GM15510 (cell line): ENCODE results near the gene C6.

Experiments used
- POLR2A ChIP-seq: IDR thresholded peaks from 3 replicates; pipeline ENCODE4 v1.6.1; 2011; ENCODE audit warnings: borderline replicate concordance; ENCODE audit not compliant: insufficient read length; ENCODE audit errors: extremely low read depth

Gene C6

DNA sequence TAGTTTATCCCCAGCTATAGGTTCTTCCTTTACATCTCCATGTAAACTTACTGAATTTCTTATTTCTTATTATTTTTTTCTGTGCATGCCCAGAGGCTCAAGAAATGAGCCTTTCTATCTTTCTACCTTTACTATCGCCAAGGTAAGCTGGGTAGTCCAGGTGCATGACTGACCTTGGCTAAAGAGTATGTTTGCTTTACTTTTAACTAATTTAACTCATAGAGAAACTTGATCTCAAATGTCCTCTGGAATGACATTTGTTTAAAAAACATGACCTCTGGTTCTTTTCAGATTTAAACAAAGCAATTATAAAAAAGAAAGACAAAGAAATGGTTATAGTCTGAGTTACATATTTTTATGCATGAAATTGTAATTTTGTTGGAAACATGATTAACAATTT lies 397 bp downstream of the C6 start:
- no peak for TF ChIP-seq POLR2A

GRCh38 chr5:41211417-41211816 lies 1.9 kb downstream of the C6 start:
- TF ChIP-seq POLR2A = no peak

GRCh38 chr5:41203033-41203432 lies 10.3 kb downstream of the C6 start:
- TF ChIP-seq POLR2A = no peak

GRCh38 chr5:41201082-41201772 lies 12.1 kb downstream of the C6 start:
- no peak for TF ChIP-seq POLR2A

DNA sequence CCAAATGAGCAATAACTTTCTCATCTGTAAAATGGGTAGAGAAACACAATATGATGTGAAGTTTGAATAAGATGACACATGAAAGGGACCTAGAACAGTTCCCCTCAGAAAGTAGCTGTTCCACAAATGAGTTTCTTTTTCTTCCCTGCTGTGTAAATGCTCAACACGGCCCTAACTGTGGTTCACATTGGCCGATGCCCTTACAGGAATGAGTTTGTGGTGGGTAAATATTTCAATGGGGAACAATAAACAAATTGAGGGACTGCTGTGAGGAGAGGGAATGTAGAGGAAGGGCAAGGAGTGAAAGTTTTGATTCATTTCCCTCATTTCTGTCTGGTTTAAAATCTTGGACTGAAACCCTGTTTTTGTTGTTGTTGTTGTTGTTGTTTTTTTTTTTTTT lies 12.8 kb downstream of the C6 start:
- TF ChIP-seq POLR2A = no peak

DNA sequence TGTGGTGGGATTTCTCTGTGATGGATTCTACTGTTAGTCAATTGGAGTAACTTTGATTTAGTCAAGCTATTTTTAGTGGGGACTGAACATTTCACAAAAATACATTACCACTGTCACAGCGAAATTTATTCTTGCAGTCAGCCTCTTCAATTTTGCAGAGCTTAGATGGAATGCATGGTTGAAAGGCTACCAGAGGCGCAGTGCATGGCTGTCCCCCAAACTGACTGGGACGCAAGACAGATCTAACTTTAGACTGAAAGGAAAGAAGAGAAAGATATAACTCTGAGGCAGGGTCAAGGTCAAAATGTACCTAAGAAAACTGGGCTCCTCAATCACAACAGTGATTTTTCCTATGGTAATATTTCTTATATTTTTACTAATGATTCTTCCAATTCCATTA lies 13.7 kb downstream of the C6 start:
- no peak for TF ChIP-seq POLR2A

GRCh38 chr5:41196197-41196596 lies 17.1 kb downstream of the C6 start:
- TF ChIP-seq POLR2A = no peak

- no peak for TF ChIP-seq POLR2A
Measured at GRCh38 chr5:41195228-41195627, 18.1 kb downstream of the C6 start.

- no peak for TF ChIP-seq POLR2A
Measured at GRCh38 chr5:41194339-41194738, 19.0 kb downstream of the C6 start.

- no peak for TF ChIP-seq POLR2A
Measured at GRCh38 chr5:41193456-41194205, 19.7 kb downstream of the C6 start.

DNA sequence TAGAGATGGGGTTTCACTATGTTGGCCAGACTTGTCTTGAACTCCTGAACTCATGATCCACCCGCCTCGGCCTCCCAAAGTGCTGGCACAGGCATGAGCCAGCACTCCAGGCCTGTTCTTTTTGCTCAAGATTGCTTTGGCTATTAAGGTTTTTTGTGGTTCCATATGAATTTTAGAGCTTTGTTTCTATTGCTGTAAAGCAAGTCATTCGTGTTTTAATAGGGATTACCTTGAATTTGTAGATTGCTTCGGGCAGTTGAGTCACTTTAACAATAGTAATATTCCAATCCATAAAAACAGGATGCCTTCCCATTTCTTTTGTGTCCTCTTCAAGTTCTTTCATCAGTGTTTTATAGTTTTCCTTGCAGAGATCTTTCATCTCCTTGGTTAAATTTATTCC lies 22.1 kb downstream of the C6 start:
- TF ChIP-seq POLR2A = no peak

- TF ChIP-seq POLR2A = no peak
Measured at GRCh38 chr5:41186143-41186542, 27.2 kb downstream of the C6 start.

- TF ChIP-seq POLR2A = no peak
Measured at GRCh38 chr5:41182666-41183065, 30.7 kb downstream of the C6 start.

DNA sequence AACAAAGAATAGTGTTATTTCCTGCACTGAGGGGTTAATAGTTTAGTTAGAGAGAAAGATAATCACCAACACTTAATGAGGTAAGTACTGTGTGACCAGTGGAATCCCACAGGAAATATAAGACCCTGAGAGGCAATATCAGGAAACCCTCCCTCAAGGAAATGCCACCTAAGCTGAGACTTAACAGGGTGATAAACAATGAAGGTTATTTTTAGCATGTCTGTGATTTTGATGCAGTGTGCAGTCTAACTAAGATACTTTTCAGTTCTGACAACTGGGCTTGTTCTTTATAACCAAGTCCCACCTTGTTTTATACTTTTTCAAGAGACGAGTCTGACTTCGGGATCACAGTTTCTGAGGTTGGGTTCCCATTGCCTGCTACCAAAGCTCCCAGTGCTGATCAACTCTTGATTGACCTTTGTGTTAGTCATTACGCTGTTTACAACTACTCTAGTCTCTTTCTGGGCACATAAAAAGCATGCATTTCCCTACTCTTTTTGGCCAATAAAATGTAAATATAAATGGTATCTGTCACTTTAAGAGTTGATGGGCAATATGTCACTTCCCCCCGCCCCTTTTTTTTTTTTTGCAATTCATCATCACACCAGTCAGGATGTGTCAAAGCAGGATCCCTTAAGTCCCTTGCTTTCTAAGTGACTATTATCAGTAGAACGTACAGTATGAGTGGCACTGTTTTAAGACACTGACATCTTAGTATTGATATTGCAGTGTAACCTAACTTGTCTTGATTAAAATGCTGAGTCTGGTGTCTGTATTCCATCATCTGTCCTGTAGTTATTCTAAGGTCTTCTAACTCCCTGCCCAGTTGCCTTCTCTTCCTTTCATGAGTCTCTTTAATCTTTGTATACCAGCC lies 31.4 kb downstream of the C6 start:
- no peak for TF ChIP-seq POLR2A

- TF ChIP-seq POLR2A = no peak
Measured at GRCh38 chr5:41176952-41177351, 36.4 kb downstream of the C6 start.
